Omental fat pad (tissue), 4 donors: ENCODE results near the gene CNTNAP5. TPM values are rescaled to one million over a fixed set of nuclear protein-coding genes. Genes with fewer than 3 reads are reported as not detected.

ENCODE experiments used
- ATAC-seq: fragments of 150-250 bp; one replicate; pipeline ENCODE4 v1.9.1; 2016; ENCODE audit warnings: mild to moderate bottlenecking, moderate library complexity; ENCODE audit not compliant: low FRiP score
- DNase-seq: peaks from one replicate; pipeline ENCODE4 v3.0.0-alpha.2; 2019; ENCODE audit warnings: low spot score
- total RNA-seq, 4 donors: library from RNA; depleted of rRNA; stranded (reverse); fragments of >200 nt; gene quantifications; one replicate each; pipeline ENCODE4 v1.1.0, GENCODE V29; 2016
- TF ChIP-seq, protein P1 (sequence below), 3 donors: fragments of 450-650 bp; IDR thresholded peaks; one replicate each; pipeline ENCODE4 v1.5.1; 2016 to 2017; ENCODE audit warnings: antibody characterized with exemption in 3 of 3, mild to moderate bottlenecking in 3 of 3, moderate library complexity in 2 of 3

Gene CNTNAP5
- total RNA-seq, 4 donors from 2014 or later: not detected

- ATAC-seq (no peak), DNase-seq (no peak)
- TF ChIP-seq, protein P1, sequence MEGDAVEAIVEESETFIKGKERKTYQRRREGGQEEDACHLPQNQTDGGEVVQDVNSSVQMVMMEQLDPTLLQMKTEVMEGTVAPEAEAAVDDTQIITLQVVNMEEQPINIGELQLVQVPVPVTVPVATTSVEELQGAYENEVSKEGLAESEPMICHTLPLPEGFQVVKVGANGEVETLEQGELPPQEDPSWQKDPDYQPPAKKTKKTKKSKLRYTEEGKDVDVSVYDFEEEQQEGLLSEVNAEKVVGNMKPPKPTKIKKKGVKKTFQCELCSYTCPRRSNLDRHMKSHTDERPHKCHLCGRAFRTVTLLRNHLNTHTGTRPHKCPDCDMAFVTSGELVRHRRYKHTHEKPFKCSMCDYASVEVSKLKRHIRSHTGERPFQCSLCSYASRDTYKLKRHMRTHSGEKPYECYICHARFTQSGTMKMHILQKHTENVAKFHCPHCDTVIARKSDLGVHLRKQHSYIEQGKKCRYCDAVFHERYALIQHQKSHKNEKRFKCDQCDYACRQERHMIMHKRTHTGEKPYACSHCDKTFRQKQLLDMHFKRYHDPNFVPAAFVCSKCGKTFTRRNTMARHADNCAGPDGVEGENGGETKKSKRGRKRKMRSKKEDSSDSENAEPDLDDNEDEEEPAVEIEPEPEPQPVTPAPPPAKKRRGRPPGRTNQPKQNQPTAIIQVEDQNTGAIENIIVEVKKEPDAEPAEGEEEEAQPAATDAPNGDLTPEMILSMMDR (IDR thresholded peaks at IDR 0.05): no peak
These were observed 561.1 kb downstream of the CNTNAP5 start for GRCh38 chr2:124586210-124586609.

DNA sequence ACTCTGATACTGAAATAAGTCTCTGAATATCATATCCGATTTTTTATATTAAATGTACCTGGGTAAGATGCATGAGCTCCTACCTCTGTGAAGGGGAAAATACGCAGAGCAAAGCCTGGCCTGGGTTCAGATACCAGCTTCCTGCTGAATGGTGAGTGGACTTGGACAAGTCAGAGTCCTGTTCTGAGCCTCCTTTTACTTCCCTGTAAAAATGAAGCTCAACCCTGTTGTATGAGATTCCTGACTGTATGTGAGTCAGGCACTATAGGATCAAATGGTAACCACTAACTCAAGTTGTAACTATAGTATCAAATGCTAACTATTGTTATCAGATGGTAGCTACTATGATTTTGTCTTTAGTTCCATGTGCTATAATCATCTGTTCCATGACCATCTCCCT is 561.7 kb downstream of the CNTNAP5 start:
- TF ChIP-seq, protein P1 (IDR thresholded peaks at IDR 0.05): no peak
- ATAC-seq: no peak

GRCh38 chr2:124589971-124590370 is 564.9 kb downstream of the CNTNAP5 start:
- TF ChIP-seq, protein P1 (IDR thresholded peaks at IDR 0.05): no peak
- no peak for DNase-seq
- ATAC-seq: no peak

More for the DNA sequence above, 561.7 kb downstream of the CNTNAP5 start:
- DNase-seq: no peak

DNA sequence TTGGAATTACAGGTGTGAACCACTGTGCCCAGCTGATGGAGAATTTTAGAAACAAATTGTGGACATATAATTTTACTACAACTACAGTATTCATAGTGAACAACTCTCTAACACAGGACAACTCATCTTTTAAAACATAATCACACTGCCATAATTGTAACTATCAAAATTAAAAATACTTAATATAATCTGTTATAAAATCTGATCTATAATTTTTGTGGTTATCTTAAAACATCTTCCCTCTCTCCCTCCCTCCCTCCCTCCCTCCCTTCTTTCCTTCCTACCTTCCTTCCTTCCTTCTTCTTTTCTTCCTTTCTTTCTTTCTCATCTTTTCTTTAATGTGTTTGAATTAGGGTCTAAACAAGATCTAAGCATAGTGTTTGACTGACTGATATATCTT is 577.7 kb downstream of the CNTNAP5 start:
- no peak for DNase-seq
- TF ChIP-seq, protein P1 (IDR thresholded peaks at IDR 0.05): no peak

DNA sequence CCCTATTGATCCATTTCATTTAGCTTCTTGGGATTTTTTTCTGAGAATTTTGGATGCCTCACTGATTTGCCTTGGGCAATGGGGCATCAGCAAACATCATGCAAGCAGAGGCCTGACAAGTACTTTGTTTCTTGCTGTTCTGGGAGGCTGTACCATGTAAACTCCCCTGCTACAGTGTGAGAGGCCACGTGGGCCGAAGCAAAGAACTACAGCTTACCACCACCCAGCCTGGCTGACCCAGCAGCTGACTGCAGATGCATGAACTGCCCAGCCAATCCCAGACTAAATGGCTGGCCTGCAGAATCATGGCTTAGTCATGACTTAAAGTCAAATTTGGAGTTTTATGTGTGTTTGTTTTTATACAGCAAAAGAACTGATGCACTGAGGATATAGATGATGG is 579.9 kb downstream of the CNTNAP5 start:
- no peak for DNase-seq
- no peak for ATAC-seq
- TF ChIP-seq, protein P1 (IDR thresholded peaks at IDR 0.05): no peak

More for the DNA sequence above, 577.7 kb downstream of the CNTNAP5 start:
- no peak for ATAC-seq

DNA sequence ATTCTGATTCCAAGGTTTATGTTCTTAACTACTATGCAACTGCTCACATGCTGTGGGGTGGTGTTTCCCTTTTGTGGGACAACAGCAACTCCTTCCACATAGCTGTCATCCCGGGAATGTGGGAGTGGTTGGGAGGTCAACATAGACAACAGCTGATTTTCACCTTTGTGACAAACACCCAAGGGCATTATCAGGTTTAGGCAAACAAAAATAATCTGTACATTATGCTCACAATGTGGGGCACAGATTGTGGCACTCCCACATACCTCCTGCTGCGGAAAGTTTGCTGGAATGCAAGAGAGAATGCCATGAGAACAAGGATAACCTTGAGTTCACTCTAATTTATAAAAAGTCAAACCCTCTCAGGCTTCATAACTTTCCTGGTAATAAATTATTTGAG is 582.6 kb downstream of the CNTNAP5 start:
- TF ChIP-seq, protein P1 (IDR thresholded peaks at IDR 0.05): no peak
- no peak for DNase-seq
- no peak for ATAC-seq

DNA sequence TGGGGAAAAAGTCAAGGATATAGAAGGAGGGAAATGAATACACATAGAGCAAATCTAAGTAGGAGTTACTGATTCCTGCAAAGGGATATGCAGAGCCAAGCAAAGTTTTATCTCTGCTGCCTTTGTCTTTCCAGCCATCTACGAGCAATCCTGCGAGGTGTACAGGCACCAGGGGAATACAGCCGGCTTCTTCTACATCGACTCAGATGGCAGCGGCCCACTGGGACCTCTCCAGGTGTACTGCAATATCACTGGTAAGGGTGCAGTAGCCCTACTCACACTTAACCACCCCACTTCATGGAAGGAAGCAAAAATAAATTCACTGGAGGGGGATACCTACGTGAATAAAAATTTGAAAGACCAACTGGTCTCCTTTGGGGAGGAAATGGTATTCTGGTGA is 584.6 kb downstream of the CNTNAP5 start:
- DNase-seq (no peak), ATAC-seq (no peak)
- TF ChIP-seq, protein P1 (IDR thresholded peaks at IDR 0.05): no peak
